NCI-H1436 treated with DMSO at 0.1 percent for 48 hours (cell line): ENCODE results near the gene NKX1-2.

Source experiments
- DNase-seq: peaks from one replicate; lab custom pipeline; 2025; lab: John Stamatoyannopoulos, UW

NKX1-2 gene

DNA sequence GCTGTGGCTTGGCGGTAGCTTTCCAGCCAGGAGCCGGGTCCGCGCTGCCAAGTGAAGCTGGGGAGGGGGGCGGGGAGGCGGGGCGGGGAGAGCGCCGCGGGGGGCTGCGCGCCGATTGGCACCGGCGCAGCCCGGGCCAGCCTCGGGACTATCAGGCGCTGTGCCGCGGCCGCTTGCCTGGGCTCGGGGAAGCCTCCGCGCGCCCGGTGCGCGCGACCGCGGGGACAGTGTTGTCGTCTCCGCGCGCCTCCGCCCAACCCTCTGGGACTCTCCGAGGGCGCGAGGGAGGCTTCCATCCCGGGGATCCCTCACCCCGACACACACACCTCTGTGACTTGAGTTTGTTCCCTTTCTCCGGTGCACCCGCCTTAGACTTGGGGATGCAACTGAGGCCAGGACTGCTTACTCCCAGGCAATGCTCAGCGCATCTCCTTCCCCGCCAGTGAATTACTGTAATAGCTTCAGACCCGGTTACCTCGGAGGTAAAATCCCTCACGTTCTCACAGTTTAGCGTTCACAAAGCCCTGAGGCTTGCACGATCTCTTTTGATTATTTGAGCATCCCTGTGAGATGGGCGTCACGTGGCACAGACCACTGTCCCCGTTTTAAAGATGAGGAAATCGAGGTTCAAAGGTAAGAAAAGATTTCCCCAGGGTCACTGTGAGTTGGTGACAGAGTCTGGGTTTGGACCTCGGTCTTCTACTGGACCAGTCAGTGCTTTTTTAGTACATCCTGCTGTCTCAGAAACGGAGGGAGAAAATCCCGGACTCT lies at the start of gene NKX1-2:
TSS of gene NKX1-2 (minus strand) at position 24 of the 771 bp plus-strand sequence. CDS start 92 bp downstream, outside the sequence.
- no peak for DNase-seq

DNA sequence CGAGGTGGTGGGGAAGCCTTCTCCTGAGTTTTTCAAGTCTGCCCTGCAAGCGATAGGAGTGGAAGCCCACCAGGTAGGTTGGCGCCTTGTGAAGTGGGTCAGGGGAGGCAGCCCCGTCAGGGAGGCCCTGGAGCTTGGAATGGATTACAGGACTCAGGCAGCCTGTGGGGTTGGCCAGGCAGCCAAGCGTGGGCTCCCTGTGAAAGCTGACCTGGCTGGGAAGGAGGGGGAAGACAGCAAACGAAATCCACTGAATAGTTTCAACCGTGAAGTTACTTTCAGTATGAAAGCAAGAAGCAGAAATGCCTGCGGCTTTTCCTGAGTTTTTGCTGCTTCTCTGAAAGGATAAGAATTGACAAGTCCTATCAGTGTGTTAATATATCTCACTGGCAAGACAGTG lies 48.2 kb upstream of the NKX1-2 start:
- no peak for DNase-seq

DNA sequence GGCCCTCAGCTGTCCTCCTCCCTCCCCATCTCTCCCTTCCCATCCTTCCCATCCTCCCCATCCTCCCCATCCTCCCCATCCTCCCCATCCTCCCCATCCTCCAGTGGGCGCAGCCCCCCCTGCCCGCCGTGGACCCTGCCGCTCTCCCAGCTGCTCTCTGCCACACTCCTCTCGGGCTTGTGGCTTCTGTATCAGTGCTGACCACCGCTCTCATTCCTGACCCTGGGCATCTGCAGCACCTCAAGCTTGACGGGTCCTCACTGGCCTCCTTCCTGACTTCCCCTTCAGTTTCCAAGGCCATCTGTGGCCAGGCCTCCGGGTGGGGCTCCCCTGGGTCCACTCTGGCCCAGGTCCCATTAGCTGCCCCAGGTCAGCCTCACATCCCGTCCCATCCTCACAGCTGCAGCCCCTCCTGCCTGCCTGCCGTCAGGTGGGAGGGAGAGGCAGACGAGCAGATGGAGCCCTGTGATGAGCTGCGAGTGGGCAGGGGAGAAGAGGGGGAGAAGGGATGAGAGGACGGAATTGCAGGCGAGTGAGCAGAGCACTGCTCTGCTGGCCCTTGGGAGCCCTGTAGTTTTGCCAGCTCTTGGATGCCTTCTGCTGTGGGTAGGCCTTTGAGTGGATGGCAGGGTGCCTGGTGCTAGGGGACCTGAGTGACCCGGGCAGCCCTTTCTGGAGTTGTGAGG lies 47.5 kb upstream of the NKX1-2 start:
- DNase-seq, result no peak

DNA sequence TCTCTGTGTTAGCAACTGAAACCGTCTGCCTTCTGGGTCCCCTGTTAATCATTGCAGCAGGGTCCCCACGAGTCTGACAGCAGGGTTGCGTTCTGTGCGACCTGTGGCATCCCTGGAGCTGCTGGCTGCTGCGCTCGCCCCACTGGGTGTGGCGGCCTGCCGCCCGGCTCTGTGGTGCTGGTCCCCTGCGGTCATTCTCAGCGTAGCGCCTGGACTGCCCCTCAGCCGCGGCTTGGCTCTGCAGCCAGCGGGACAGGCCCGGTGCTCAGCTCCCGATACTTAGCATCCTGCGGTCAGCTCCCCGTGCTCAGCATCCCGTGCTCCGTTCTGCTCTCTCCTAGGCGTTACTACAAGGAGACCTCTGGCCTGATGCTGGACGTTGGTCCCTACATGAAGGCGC lies 46.8 kb upstream of the NKX1-2 start:
- DNase-seq, result no peak

DNA sequence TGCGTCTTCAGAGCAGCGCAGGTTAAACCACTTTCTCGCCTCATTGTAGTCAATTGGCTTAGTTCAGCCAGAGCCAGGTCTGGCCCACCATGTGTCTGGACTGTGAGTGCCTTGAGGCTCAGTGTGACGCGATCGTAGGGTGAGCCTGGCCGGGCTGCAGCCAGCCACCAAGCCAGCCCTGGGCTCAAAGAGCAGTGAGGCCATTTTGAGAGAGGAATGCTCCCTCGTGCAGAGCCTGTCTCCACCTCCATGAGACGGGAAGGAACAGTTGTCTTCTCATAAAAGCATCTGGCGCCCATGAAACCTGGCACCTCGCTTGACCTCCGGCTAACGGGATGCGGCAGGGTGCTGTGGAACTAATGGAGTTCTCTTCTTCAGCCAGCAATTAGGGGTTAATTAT lies 46.3 kb upstream of the NKX1-2 start:
- no peak for DNase-seq

DNA sequence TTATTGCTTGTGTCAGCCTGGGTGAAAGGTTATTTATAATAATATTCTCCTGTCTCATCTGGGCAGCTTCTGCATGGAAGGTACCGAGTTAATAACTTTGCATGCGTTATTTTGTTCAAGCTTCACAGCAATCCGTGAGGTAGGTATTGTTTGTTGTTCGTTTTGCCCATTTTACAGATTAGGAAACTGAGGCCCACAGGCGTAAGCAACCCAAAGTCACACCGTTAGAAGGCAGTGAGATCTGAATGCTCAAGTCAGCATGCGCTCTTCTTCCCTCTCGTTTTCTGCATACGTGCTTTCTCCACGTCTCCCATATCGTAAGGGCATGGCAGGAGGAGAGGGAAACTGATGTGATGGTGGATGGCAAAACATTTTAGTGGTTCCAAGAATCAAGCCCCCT lies 45.9 kb upstream of the NKX1-2 start:
- no peak for DNase-seq

DNA sequence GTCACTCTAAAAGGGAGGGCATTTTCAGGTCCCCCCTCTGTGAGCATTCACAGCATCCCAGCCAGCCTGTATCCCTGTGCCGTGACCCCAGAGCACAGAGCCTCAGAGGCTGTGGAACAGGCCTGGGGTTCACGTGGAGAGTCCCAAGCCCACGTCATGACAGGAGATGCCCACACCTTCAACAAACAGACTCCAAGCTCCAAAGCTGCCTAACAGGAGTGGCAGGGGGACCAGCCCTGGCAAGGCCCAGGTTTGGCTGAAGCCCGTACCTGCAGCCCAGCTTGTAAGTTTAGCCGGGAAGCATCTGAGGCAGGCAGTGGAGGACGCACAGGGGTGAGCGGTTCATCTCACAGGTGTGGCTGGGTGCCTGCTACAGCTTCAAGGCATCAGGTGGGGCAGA lies 45.3 kb upstream of the NKX1-2 start:
- DNase-seq, result no peak

DNA sequence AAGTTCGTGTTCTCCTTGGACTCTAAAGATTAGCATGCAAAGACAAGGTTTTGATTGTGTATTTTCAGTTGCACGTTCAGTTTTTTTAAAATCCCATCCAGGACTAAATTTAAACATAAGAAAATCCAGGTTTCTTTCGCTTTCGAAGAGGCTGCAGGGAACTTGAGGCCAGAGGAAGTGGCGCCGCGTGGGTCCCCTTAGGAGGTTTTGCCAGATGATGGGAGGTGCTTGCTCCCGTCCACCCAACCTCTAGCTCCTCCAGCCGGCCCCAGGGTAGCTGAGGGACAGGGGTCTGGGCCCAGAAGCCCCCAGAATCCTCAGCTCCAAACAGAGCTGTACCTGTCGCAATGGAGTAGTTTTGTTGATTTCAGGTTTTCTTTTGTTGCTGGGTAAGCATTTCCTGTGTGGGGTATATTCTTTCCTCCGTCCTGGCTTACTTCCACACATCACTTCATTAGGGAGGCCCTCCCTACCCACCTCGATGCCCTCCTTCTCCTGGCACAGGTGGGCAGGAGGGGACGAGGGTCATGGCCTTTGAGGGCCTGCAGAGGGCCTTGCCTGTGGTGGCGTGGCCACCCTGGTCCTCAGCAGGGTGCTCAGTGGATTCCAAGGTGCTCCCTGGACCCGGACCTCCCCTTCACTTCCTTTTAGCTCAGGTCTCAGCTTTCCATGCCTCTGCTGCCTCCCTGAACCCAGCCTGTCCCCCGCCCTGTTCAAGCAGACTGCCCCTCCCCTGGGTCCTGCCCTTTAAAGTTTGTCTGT lies 44.4 kb upstream of the NKX1-2 start:
- no peak for DNase-seq

DNA sequence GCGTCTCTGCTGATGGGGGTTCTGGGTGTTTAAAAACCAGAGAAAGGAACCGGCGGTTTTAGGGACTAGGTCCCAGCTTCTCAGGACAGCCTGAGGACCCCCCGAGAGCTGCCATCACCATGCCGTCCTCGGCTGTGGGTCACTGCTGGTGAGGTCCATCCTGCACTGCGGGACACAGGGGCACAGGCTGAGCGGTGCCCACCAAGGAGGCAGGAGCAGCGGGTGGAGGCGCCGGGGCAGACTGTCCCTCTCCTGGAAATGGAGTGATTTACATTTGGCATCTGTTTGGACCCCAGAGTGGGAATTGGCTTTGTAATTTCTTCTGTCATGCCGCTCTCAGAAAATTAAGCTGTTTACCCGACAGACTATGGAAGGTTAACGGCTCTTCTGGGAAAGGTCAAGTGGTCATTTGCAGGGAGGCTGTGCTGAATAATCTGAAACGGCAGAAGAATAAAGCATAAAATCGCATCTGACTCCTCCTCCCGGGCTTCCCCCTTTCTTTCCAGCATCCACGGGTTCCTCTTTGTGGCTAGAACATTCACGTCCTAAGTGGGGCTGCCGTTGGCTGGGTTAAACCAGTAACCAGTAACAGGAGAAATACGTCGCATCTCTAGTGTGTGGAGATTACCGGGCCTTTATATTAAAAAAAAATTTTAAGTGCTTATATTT lies 43.5 kb upstream of the NKX1-2 start:
- DNase-seq, result no peak

DNA sequence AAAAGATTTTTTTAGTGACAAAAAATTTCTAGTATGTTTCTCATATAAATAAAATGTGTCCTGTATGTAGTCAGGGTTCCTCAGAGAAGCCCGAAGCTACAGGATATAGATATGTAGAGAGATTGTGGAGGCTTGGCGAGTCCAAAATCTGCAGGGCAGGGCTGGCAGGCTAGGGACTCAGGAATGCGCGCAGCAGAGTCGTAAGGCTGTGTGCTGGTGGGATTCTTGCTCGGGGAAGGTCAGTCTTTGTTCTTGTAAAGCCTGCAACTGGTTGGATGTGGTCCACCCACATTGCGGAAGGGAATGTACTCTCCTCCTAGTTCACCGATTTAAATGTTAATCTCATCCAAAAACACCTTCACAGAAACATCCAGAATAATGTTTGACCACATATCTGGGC lies 42.4 kb upstream of the NKX1-2 start:
- DNase-seq, result no peak

DNA sequence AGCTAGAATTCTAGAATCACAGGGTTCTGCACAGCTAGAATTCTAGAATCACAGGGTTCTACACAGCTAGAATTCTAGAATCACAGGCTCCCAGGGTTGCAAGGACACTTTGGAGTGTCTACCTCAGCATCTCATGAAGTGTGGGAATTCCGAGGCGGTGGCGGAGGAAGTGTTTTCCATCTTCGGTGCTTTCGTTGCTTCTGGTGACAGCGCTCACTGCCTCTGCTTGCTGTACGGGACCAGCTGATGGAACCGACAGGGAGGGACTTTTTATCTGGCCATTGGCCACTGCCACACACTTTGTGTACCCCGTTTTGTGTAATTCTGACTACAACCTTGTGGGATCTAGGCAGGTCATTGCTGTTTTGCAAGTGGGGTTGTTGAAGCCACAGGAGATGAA lies 41.3 kb upstream of the NKX1-2 start:
- no peak for DNase-seq

DNA sequence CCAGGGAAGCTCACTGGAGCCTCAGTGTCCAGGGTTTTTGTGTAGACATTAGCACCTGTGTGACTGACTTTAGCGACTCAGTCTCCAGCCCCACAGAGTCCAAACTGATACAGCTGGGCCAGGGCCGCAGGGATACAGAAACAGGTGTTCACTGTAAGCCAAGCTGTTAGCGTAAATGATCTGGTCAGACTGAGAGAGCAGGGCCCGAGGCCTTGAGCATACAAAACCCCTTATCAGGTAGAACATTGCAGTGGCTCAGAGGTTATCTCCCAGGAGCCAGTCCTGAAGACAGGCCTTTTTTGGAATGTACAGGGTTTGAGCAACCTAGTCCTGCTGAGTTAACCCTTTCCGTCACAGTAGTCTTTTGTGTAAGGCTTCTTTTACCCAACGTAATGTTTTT lies 36.8 kb upstream of the NKX1-2 start:
- DNase-seq, result no peak

DNA sequence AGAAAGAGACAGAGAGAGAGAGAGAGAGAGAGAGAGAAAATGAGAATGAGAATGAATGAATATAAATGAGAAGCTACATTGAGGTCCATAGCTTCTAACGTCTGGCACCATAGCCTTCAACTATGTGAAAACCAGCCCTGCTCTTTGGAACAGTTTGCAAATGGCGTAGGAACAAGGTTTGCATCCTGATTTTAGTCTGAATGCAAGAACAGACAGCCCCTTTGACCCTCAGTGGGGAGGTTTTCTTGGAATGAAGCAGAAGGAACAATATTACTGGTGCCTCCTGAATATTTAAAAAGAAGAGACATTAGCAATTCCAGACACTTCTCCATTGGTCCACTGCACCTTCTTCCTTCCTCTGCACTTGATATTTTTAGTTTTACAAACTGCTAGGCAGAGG lies 34.8 kb upstream of the NKX1-2 start:
- DNase-seq, result no peak

DNA sequence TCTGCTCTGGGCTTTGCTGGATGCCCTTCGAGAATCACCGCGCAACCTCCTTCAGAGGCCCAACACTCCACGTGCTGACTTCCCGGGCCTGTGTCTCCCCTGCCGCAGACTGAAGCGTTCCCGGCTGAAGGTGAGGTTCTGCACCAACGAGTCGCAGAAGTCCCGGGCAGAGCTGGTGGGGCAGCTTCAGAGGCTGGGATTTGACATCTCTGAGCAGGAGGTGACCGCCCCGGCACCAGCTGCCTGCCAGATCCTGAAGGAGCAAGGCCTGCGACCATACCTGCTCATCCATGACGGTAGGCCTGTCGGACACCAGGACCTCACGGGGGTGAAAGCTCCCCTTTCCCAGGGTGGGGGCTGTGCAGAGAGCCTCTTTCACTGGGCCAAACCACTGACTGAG lies 34.2 kb upstream of the NKX1-2 start:
- DNase-seq, result no peak

DNA sequence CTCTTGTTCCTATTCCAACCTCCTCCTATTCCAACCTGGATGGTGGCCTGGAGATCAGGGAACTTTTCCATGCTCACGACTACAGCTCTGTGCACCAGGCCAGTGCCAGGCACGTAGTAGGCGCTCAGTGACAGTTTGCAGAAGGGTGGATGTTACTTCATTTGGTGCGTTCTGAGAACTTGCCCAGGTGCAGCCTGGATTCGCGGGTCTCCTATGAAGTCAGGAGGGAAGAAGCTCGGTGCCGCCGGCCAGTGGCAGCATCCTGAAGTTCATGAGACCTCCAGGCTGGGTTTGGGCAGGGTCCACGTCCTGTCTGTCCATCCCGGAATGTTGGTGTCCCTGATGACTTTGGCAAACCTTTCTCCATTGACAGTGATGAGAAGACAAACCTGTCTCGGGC lies 33.0 kb upstream of the NKX1-2 start:
- no peak for DNase-seq

DNA sequence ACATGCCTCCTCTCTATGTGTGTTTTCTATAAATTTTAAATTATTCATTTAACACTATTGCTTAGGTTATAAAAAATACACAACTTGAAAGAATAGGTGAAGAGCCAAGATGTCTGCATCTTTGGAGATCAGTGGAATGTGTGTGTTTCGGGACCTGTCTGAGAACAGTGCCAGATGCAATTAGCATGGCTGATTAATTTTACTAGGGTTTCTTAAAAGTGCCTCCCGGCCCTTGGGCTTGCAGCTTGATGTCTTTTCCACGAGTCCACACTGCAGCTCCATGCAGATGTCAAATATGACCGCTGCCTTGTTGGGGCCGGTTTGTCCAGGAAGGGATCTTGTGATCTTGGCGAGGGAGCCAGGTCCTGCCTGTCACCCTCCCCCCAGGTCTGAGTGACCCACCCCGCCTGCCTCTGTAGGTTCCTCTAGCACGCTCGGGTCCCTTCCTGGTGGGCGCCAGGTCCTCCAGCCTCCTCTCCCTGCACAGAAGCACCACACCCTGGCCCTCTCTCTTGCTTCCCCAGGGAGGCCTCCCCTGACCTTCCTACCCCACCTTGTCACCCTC lies 32.5 kb upstream of the NKX1-2 start:
- DNase-seq, result no peak

DNA sequence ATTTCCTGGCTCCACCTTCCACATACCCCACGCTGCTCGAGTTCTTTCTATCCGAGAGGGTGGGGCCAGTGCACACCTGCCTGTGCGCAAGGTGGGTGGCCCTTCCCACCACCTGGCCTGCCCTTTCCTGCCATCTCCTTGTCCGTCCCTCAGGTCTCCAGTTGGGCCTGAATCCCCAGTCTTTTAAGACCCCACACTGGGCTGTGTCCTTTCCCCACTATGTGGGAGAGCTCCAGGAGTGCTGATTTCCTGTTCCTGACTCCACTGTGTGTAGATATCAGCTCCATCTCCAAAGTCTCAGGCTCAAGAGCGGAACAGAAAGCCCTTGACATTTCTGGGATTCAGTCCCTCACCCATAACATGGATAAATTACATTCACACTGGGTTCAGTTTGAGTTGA lies 31.9 kb upstream of the NKX1-2 start:
- DNase-seq, result no peak

DNA sequence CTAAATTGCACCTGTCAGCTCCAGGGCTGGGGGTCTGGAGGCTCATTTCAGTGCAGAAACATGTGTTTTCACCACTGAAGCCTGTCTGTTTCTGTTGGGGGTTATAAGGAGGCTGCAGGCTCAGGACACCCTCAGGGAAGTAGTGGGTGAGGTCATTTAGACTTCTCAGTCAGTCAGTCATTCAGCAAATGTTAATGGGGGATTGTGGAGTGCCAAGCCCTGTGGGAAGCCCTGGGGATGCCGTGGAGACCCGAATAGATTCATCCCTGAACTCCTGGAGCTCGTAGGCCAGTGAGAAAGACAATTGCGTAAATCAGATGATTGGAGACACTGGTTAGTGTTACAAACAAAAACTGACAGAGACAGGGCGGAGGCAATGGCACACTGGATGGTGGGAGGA lies 31.0 kb upstream of the NKX1-2 start:
- no peak for DNase-seq

DNA sequence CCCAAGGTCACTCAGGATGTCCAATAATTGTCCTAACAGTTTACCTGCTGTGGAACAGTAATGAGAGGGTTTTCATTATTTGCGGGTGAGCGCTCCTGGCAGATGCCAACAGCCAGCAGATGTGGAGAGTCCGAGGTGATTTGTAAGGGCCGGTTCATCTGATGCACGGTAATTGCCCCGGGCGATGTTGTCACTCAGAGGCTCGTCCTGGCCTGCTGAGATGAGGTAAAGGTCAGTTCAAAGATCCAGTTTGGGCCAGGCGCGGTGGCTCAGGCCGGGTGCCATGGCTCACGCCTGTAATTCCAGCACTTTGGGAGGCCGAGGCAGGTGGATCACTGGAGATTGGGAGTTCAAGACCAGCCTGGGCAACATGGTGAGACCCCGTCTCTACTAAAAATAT lies 28.7 kb upstream of the NKX1-2 start:
- no peak for DNase-seq

DNA sequence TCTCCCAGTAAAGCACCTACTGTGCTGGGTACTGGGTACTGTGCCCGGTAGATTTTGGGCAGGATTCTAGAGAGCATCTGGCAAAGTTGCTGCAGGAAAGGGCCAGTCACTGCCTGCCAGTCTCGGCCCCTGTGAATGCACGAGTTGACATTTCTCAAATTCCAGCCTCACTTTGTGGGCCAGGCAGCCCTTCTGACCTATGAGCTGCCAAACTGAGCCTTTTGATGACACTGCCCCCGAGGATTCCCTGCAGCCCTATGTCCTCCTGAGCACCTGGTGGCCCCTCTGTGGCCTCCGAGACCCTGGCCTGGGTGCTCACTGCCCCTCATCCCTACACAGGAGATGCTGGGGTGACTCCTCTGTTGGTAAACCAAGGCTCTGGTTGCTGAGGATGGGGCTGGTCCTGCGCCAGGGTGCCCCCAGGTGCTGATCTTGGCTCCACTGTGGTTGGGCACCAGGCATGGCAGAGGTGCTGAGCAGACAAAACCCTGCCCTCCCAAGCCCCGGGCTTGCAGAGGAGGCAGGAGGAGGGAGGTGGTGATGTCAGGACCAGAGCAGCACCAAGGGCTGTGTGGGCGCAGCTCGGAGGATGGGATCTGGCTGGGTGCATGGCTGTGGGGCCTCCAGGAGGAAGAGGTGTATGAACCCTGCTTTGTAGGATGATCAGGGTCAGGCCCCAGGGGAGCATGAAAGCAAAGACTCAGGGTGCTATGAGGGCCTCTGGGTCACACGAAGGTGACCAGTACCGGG lies 28.0 kb upstream of the NKX1-2 start:
- DNase-seq, result no peak

DNA sequence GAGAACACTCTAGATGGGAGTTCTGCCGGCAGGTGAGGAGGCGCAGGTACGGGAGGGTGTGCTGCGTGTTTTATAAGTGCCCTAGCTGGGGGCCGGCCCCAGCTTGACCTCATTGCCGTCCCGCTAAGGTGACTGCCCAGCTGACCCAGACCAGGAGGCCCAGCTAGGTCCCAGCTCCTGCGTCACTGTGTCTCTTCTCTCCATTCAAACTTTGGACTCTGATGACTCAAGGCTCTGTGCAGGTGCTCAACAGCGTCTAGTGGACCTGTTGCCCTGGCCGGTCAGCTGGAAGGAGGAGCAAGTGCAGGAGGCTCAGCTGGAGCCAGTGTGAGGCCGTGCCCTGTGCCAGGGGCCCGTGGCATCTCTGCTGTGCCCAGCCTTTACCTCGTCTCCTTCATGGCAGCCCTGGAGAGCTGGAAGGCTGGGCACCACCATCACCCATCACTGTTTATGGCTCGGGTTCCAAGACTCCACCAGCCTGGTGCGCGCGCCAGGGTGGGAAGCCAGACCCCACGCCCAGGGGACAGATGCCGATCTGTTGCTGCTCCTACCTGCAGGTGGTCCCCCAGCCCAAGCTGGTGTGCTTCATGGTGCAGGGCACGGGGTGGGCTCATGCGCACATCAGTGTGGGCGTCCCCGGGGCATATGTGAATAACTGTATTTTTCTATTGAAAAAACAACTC lies 26.3 kb upstream of the NKX1-2 start:
- no peak for DNase-seq
